Left renal cortex interstitium (tissue), 4 donors: Measurements from ENCODE around the gene LRRC73. TPM values are rescaled to one million over a fixed set of nuclear protein-coding genes. Genes with fewer than 3 reads are reported as not detected.

Source experiments
- DNase-seq, 4 donors: peaks; one replicate each; pipeline ENCODE4 v3.0.0-alpha.2; 2013; ENCODE audit warnings: low read depth in 4 of 4, low spot score in 2 of 4, missing footprints in 1 of 4
- polyA plus RNA-seq, 4 donors: library from polyadenylated mRNA; unstranded; fragments of 120-200 nt; gene quantifications; one replicate each; pipeline ENCODE4 v1.2.1, GENCODE V29; 2013; ENCODE audit not compliant: insufficient read length in 4 of 4

Gene LRRC73
- polyA plus RNA-seq, 4 donors = 0.95 to 1.8 (median 1.4) TPM

DNA sequence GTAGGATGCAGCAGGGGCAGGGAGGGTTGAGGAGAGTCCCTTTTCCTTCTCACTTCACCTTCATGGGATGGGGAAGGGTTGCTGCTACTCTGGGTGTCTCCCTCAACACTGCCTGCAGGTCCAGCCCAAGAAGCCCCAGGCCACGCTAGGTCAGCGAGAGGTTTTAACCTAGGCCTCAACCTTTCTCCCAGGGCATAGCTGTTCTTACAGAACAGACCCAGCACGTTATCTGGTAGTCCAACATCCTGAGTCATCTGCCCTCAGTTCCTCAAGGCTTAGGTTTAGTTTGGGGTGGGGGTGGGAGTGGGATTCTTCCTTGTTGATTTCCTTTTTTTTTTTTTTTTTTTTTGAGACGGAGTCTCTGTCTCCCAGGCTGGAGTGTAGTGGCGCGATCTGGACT, 15.8 kb downstream of the LRRC73 start:
- no peak for DNase-seq

DNA sequence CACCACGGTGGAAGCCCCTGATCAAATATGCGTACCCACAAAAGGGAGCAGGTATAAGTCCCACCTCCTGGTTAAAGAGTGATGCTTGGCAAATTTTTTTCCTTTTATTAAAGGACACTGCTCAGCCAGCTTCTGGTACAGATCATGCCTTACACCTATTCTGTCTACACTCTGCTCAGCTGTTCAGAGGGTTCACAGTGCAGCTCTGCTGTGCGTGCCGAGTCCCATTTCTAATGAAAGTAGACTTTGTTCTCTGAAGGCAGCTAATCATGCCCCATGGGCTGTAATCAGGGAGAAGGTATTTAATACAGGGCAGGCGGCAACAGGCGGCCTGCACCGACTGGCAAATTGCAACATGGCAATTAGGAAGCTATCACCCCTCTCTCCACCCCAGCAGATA, 16.3 kb downstream of the LRRC73 start:
- no peak for DNase-seq

DNA sequence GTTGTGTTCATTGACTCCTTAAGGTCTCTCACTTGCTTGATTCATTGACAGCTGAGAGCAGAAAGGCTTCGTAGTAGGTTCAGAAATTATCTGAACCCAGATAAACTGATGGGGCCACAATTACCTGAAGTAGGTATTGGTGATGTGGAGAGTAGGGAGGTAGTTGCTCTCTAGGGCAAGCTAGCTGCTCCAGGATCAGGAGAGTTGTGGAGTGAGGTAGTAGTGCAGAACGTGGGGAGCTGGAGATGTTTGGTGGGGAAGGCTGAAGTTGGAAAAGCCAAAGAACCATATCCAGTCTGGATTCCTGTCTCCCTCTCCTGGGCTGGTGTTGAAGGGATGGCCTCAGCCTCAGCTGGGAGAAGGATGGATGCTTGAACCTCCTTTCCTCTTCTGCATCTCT, 16.9 kb downstream of the LRRC73 start:
- no peak for DNase-seq

DNA sequence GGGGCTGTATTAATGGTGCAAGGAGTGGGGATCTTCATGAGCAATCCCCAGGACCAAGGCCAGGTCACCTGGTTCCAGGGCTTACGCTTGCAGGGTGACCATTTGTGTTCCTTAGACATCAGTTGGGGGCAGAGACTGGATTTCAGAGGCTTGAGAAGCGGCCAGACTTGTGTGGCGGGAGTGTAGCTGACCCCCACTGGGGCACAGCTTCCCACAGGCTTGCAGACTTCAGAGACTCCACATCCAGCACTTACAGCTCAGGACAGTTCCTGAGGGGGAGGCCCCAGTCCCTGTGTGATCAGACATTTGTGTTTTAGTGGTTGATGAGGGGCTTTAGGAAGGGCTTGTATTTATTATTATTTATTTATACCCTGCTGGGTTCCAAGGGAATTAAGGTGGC, 17.5 kb downstream of the LRRC73 start:
- no peak for DNase-seq

DNA sequence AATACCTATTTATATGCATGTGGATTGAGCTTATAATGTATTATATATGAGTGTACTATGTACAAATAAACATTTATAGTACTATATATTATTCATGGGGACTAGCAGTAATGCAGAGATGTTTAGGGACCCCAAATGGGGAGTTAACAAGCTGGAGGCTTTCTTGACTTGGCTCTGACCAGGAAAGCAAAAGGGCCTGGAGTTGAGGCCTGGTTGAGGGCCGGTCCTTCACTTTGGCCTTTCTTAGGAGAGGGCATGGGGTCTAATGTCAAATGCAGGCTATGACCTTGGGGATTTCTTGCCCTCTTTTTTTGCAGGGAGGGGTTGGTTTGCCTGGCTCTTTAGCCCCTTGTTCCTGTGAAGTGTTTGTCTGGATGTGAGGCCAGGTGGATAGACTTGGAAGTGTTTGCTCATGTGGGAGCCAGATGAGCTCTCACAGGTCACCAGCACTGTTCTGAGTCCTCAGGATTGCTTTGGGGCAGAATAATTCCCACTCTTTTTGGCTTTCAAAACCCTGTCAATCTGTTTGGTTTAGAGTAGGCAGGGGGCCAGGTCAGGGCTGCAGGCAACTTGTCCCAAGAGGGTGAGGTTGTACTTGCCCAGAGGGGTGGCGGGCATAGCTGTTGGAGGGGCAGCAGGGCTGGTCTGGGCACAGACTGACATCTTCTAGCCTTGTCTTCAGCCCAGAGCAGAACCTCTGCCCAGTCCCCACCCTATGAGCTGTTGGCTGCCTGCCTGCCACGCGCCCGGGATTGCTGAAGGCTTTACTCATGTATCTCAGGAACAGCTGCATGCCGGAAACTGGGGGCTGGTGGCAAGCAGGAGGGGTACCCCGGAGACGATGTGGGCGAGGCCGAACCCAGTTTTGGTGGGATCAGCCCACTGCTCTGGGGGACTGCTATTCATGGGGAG, 18.1 kb downstream of the LRRC73 start:
- DNase-seq = no peak

DNA sequence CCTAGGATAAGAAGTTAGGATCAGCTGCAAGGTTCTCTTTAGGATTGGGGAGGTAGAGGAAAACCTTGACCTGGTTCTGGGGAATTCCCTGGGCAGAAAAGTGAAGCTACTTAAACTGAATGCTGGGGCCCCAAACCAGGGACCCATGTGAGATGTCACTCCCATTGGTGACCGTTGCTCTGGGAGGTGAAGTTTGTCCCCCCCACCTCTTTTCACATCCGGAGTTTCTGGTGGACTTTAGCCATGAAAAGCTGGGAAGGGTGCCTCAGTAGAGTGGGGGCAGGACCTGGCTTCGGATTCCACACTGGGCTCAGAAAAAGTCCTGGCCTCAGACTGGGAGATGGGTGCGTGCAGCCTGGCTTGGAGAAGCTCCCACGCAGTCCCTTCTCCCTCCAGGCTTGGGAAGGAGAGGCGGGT, 19.6 kb downstream of the LRRC73 start:
- DNase-seq = no peak

DNA sequence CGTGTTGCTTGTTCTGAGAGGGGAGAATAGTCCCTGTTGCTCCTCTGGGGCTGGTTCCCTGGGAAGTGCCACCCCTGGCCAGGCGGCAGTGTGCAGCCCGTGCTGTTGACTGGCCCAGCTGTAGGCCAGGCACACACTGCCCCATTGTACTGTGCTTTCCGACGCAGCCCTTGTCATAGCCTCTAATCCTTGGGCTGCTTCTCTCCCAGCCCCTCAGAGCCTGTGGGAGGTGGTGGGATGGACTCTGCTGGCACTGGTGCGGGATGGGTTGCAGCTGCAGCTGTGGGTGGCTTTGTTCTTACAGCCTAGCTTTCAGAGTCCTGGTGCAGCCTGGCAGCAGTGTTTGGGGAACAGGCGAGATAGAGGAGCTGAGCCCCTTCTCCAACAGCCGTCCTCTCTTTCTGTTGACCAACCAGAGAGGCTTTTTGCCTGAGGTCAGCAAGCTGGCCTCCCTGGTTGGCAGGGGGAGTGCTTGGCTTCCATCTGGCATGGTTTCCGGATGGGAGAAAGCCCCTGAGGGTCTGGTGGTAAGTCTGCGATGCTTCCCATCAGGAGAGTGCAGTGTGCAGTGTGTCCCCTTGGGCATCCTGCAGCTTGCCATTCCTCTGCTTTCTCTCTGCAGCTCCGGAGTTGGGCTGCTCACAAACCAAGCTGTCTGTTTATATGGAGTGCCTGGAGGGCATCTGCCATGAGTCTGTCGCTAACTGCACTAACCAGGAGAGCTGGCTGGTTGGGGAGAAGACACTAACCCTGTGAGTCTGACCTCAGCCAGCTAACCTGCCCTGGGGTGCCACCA, 20.7 kb downstream of the LRRC73 start:
- DNase-seq = no peak

DNA sequence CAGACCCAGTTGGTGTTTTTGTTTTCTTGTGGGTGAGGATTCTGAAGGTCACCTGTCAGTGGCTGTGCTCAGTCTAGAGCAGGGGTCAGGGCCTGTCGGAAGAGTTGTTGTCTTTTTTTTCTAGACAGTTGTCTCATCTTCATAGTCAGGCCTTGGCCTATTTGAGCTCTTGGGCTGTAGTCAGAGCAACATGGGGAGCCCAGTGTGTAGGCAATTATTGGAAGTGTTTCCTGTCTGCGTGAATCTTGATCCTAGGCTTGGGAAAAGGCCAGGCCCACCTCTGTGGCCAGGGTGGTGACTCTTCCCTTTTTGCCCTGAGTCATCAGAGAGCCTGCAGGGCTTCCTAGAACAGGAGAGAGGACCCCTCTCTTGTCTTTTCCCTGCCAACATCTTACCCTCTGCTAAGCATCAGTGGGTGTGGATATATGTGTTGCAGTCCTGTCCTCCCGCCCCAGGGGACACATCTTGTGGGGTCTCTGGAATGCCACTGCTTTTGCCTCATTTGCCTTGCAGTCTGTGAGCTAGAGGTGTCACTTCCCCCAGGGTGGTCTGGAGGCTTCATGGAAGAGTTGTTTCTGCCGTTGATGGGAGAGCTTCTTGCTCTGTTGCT, 21.4 kb downstream of the LRRC73 start:
- DNase-seq = no peak

DNA sequence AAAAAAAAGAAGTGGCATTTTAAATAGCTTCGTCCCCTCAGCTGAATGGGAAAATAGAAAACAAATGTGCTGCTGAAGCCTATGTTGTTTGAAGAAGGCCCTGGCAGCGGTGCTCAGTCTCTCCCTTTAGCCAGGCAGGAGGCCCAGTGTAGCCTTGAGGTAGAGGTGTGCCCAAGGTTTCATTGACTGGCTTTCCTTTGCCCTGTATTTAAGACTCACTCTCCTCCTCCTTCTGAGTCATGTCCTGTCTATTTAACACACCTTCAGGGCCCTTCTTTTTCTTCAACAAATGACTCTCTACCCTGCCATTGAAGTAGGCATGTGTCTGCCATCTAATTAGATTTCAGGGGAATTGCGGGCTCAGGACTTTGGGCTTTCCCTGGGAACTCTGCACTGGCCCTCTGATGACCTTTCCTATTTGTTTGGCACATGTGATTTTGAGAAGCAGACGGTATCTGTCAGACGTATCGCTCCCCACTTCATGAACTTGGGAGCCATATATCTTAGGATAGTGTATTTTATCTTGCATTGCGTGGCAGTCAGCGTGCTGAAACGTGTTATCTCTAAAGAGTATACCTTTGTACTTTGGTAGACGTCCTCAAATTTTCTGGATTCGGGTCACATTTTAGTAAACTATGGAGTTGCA, 28.4 kb downstream of the LRRC73 start:
- DNase-seq = no peak

DNA sequence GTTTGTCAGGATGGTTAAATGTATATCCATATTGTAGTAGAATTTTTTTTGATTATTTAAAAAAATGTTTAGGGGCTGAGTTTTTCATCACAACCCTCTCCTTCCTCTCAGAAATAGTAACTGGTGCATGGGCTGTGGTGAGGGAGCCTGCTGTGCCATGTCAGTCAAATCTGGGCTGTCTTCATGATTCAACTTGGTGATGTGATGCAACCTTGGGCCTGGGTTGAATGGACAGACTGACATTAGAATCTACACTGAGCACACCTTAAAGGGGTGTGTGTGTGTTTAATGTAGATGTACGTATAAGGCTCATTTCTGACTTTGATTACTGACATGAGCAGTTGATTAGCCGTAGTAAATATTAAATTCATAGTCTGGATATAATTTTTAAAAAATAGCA, 29.1 kb downstream of the LRRC73 start:
- no peak for DNase-seq

DNA sequence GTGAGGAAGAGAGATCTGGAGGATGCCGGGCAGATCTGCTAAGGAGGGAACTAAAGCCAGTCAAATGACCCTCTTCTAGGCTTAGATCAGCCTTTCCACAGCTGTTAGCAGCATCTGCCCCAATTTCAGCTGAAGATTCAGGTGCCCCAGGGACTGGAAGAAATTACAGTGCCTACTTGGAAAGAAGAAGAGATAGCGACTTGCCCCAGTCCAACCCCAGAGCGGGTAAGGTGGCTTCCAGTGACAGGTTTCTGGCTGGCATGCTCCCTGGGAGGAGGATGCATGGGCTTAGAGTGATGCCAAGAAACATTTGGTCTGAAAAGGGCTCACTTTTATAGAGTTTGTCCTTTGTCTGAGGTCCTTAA, 32.2 kb downstream of the LRRC73 start:
- DNase-seq = no peak

DNA sequence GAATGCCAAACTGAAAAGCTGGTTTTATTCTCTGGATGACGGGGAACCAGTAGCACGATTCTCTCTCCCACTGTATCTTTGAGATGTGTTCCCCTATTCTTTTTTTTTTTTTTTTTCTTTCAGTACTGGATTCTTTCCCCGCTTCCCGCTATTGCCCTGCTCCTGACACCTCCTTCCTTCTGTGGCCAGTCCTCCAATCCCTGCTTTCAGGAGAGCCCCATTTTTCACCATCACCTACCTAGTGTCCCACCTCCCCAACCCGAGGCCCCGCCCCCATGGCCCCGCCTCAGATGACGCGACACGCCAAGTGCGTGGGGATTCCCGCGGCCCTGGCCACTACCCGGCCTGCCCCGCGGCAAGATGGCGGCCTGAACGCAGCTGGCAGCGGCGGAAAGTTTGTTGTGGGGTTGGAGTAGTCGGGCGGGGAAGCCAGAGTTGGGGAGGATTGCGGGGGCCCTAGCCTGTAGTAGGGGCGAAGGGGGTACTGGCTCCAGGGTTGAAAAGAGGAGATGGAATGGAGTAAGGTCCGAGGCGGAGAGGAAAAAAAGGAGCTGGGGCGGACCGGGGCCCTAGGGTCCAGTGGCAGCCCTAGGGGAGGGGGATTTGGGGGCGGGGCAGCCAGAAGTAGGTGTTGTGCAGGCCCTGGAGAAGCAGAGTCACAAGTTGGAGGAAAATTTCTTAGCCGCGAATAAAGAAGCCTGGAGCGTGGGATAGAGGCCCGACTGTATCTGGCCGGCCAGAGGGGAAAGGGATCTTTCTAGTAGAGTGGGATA, 32.7 kb downstream of the LRRC73 start, which contains the start of gene TJAP1:
Gene TJAP1, plus strand, starts transcription at position 336 of the 773 bp plus-strand sequence. CDS start 21,432 bp downstream, outside the sequence.
- DNase-seq = peak in 3 of 4 donors; percentile 77 to 88 (median 81)

DNA sequence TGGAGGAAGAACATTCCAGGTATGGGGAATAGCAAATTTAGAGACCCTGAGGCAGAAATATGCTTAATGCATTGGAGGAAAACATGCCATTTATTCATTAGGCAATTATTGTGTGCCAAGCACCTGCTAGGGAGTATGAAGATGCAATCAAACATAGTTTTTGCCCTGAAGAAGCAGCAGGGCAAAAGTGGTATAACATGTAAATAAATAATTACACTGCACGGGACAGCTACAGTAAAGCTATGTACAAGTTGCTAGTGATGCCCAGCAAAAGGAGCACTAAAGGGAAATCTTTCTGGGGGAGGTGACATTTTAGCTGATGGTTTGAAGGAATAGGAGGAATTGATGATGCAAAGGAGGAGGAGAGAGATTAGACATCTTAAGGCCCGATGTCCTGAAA, 33.4 kb downstream of the LRRC73 start:
- no peak for DNase-seq

DNA sequence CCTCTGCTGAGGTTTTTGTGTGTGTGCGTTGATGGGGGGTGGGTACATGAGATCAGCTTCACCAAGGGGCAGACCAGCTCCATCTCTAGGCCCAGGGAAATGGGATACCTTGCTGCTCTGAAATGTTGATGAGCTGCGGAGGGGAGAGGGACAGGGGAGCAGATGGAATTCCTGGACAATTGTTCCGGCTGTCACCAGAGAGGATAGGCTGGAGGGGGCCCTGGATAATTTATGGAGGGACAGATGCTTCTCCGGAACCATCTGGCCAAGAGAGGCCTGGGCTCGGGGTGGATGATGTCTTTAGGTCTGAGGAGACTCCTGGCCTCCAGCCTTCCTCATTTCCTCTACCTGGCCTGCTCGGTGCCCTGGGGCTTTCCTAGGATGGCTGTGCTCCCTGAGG, 34.6 kb downstream of the LRRC73 start:
- DNase-seq = no peak

DNA sequence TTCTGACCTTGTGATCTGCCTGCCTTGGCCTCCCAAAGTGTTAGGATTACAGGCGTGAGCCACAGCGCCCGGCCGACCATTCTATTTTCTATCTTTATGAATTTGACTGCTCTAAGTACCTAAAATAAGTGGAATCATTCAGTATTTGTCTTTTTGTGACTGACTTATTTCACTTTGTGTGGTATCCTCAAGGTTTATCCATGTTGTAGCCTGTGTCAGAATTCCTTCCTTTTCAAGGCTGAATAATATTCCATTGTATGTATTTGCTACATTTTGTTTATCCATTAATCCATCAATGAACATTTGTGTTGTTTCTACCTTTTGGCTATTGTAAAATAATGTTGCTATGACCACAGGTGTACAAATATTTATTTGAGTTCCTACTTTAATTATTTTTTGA, 37.6 kb downstream of the LRRC73 start:
- no peak for DNase-seq

DNA sequence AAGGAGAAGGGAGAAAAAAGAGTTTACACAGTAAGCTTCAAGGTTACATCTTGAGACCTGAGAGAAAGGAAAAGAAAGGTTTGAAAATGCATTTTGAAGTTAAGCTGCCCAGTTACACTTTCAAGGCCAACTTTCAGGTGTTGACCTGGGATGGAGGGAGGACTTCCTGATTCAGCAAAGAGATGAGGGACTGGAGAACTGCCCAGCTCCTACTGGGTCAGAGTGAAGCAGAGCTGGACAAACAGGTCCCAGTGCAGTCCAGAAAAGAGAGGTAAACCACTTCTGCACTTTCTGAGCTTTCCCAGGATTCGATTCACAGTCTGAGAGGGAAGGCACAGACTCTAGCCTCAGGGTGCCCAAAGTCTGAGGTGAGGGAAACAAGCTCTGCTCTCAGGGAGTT, 38.7 kb downstream of the LRRC73 start:
- no peak for DNase-seq

DNA sequence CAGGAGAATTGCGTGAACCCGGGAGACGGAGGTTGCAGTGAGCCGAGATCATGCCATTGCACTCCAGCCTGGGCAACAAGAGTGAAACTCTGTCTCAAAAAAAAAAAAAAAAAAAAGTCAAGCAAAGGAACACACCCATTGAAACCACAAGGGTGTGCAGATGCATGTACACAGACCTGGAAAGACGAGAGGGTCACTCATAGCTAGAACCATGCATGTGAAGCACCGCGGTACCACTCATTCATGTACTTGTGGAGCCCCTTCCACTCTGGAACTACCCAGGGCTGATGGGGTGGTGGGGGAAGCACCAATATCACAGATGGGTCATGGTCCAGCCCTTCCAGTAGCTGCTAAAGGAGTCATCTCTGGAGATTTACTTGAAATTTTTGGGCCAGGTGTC, 40.2 kb downstream of the LRRC73 start:
- DNase-seq = no peak

DNA sequence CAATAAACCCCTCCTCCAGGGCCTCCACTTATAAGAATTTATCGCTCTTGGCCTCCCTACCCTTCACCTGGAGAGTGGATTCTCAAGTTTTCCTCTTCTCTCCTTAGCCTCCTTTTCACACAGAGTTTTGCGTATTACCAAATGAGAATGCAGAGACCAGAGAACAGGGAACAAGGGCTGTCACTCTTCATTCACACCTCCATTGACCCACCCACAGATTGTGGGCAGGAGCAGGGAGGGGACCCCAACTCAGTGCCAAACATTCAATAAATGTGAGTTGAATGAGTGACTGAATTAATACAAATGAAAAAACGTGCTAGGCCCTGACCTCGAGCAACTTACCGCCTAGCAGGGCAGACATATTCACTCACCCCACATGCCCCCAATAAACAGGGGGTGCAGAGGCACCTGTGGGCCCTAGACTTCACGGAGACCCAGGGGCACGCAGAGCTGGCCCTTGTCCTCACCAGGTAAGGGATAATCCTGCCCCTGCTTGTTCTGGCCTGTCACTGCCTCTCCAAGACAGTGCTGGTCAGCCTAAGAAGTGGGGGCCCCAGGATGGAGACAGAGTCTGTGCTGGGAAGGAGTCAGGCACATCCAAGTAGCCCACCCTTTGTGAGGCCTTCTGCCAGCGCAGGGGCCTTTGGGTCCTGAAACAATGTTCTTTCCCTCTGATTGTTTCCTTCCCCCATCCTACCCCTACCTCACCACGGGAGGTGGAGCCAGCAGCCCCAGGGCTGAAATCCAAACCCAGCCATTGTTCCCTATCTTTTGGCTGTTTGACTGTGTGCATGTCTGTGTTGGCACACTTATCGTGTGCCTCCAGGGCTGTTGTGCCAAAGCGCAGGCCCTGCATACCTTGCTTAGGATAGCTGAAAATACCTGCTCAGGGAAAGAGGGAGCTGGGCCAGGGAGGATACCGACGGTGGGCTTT, 41.1 kb downstream of the LRRC73 start:
- no peak for DNase-seq

DNA sequence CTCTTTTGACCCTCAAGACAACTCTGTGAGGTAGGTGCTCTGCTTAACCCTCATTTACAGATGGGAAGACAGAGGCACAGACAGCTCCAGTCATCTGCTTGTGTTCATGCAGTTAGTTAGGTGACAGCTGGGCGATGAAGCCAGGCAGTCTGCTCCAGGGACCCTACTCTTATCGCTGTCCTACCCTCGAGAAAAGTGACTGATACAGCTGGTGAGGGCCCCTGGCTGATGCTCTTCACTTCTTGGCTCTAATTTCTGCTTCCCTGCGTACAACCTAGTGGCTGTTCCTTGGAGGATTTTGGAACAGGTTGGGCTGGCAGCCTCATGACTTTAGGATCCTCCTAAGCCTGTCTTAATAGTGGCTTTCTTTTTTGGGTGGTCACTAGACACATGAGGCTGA, 41.9 kb downstream of the LRRC73 start:
- DNase-seq = no peak
